H1 (cell line): ENCODE measurements around the gene AKAP9. TPM values are rescaled to one million over a fixed set of nuclear protein-coding genes. Genes with fewer than 3 reads are reported as not detected.

Experiments used
- CTCF ChIA-PET: fragments of 300-600 bp; sonication (Branson Sonifier 250); formaldehyde crosslinking; loops from one replicate; lab custom pipeline; 2021; ENCODE audit not compliant: partially characterized antibody; lab: Charles Lee
- POLR2A ChIA-PET: fragments of 300-600 bp; sonication (Branson Sonifier 250); formaldehyde crosslinking; loops from one replicate; lab custom pipeline; 2021; ENCODE audit warnings: inconsistent platforms; ENCODE audit not compliant: partially characterized antibody; lab: Charles Lee
- DNase-seq, 2 experiments: peaks; one replicate each; pipeline versions ENCODE4 v3.0.0 to v3.0.0-alpha.2; 2010 to 2022; ENCODE audit warnings: low spot score in 2 of 2, low read depth in 1 of 2, mixed read lengths in 1 of 2
- FAIRE-seq: peaks from 2 replicates; lab custom pipeline; 2011; peaks lifted over from hg19 to GRCh38; lab: Jason Lieb, UNC
- H2AFZ ChIP-seq: 2 replicates; pipeline ENCODE4 v1.8.1; 2012; ENCODE audit warnings: low read length, inconsistent platforms
- H2AK5ac ChIP-seq: 2 replicates; pipeline ENCODE4 v1.6.1; 2013; ENCODE audit warnings: low read depth, low read length
- H2BK120ac ChIP-seq: replicated peaks from 2 replicates; pipeline ENCODE3; 2013; ENCODE audit warnings: low read depth, low read length, inconsistent platforms
- H2BK12ac ChIP-seq: 2 replicates; pipeline ENCODE4 v1.6.1; 2013; ENCODE audit warnings: low read depth, low read length
- H2BK15ac ChIP-seq: 2 replicates; pipeline ENCODE4 v1.6.1; 2013; ENCODE audit warnings: low read length
- H2BK20ac ChIP-seq: 2 replicates; pipeline ENCODE4 v1.6.1; 2013; ENCODE audit warnings: low read length
- H2BK5ac ChIP-seq: 2 replicates; pipeline ENCODE4 v1.6.1; 2013; ENCODE audit warnings: low read depth, low read length
- H3K14ac ChIP-seq: 2 replicates; pipeline ENCODE4 v1.6.1; 2013; ENCODE audit warnings: inconsistent platforms; ENCODE audit not compliant: insufficient read length
- H3K18ac ChIP-seq: 2 replicates; pipeline ENCODE4 v1.6.1; 2013; ENCODE audit warnings: low read length; ENCODE audit errors: extremely low read depth
- H3K23ac ChIP-seq: 2 replicates; pipeline ENCODE4 v1.6.1; 2013; ENCODE audit warnings: inconsistent platforms; ENCODE audit not compliant: insufficient read length
- H3K23me2 ChIP-seq: 2 replicates; pipeline ENCODE4 v1.6.1; 2013; ENCODE audit warnings: low read depth, low read length
- H3K27ac ChIP-seq: 2 replicates; pipeline ENCODE4 v1.6.1; 2011; ENCODE audit warnings: low read depth, low read length, inconsistent platforms
- H3K27me3 ChIP-seq, 4 experiments: replicated peaks in 1 of 4; 1 replicate in 1 of 4; 2 replicates in 3 of 4; pipeline versions ENCODE4 v1.6.1 to v1.8.1; 2011 to 2013; ENCODE audit warnings: low read length in 3 of 4, mild to moderate bottlenecking in 3 of 4, inconsistent platforms in 2 of 4, mixed read lengths in 2 of 4, moderate library complexity in 1 of 4; ENCODE audit not compliant: control insufficient read depth in 3 of 4, insufficient read depth in 3 of 4; ENCODE audit errors: extremely low read depth in 1 of 4
- H3K36me3 ChIP-seq, 4 experiments: 2 replicates each; pipeline versions ENCODE4 v1.6.1 to v1.8.1; 2011 to 2013; ENCODE audit warnings: mild to moderate bottlenecking in 4 of 4, low read length in 3 of 4, moderate library complexity in 2 of 4, control low read depth in 1 of 4, inconsistent platforms in 1 of 4; ENCODE audit not compliant: insufficient read depth in 4 of 4, control insufficient read depth in 2 of 4
- H3K4ac ChIP-seq: replicated peaks from 2 replicates; pipeline ENCODE3; 2013; ENCODE audit warnings: low read length, low read depth, mixed read lengths, inconsistent platforms; ENCODE audit not compliant: insufficient read length
- H3K4me1 ChIP-seq, 4 experiments: replicated peaks in 1 of 4; 1 replicate in 1 of 4; 2 replicates in 3 of 4; pipeline versions ENCODE4 v1.6.1 to v1.8.1; 2011 to 2013; ENCODE audit warnings: low read length in 3 of 4, inconsistent platforms in 2 of 4, mixed read lengths in 1 of 4; ENCODE audit not compliant: insufficient read depth in 4 of 4, control insufficient read depth in 3 of 4
- H3K4me2 ChIP-seq, 2 experiments: 2 replicates each; pipeline versions ENCODE4 v1.6.1 to v1.8.1; 2011 to 2013; ENCODE audit warnings: low read depth in 2 of 2, low read length in 2 of 2, control low read depth in 1 of 2, inconsistent platforms in 1 of 2, mild to moderate bottlenecking in 1 of 2; ENCODE audit not compliant: insufficient read depth in 1 of 2
- H3K4me3 ChIP-seq, 4 experiments: fragments of 200-600, 300-600 bp in 1 of 4; sonication (generic), shearing (Covaris generic), sonication (Bioruptor Twin) in 1 of 4; 2 replicates each; pipeline versions ENCODE4 v1.5.1 to v1.8.1; 2011 to 2016; ENCODE audit warnings: low read length in 4 of 4, low read depth in 3 of 4, control low read depth in 2 of 4, inconsistent platforms in 2 of 4, mild to moderate bottlenecking in 2 of 4, mixed read lengths in 1 of 4, moderate library complexity in 1 of 4; ENCODE audit not compliant: insufficient read depth in 2 of 4; ENCODE audit errors: extremely low read depth in 1 of 4
- H3K56ac ChIP-seq: replicated peaks from 2 replicates; pipeline ENCODE3; 2013; ENCODE audit warnings: low read depth, mild to moderate bottlenecking, mixed read lengths, low read length, inconsistent platforms; ENCODE audit not compliant: insufficient read length
- H3K79me1 ChIP-seq: 2 replicates; pipeline ENCODE4 v1.6.1; 2013; ENCODE audit warnings: low read depth, low read length, control low read depth
- H3K79me2 ChIP-seq, 2 experiments: 2 replicates each; pipeline versions ENCODE4 v1.6.1 to v1.8.1; 2012 to 2013; ENCODE audit warnings: low read length in 2 of 2, mild to moderate bottlenecking in 2 of 2, inconsistent platforms in 1 of 2; ENCODE audit not compliant: insufficient read depth in 2 of 2, control insufficient read depth in 1 of 2
- H3K9ac ChIP-seq, 4 experiments: replicated peaks in 1 of 4; 1 replicate in 1 of 4; 2 replicates in 3 of 4; pipeline versions ENCODE4 v1.6.1 to v1.8.1; 2011 to 2013; ENCODE audit warnings: low read depth in 3 of 4, low read length in 3 of 4, control low read depth in 2 of 4, mild to moderate bottlenecking in 2 of 4, moderate library complexity in 2 of 4, inconsistent platforms in 1 of 4; ENCODE audit errors: extremely low read depth in 1 of 4
- H3K9me3 ChIP-seq, 2 experiments: 2 replicates each; pipeline versions ENCODE4 v1.6.1 to v1.8.1; 2012 to 2013; ENCODE audit warnings: mild to moderate bottlenecking in 2 of 2, moderate library complexity in 2 of 2, control low read depth in 1 of 2, inconsistent platforms in 1 of 2, low read depth in 1 of 2, low read length in 1 of 2, mixed read lengths in 1 of 2; ENCODE audit not compliant: insufficient read depth in 2 of 2
- H4K20me1 ChIP-seq, 2 experiments: replicated peaks in 1 of 2; 2 replicates each; pipeline versions ENCODE3 to v1.8.1; 2011 to 2013; ENCODE audit warnings: inconsistent platforms in 2 of 2, low read length in 2 of 2, mild to moderate bottlenecking in 1 of 2; ENCODE audit not compliant: insufficient read depth in 2 of 2, control insufficient read depth in 1 of 2
- H4K5ac ChIP-seq: 2 replicates; pipeline ENCODE4 v1.6.1; 2013; ENCODE audit warnings: low read length, low read depth, mixed read lengths, inconsistent platforms; ENCODE audit not compliant: insufficient read length
- H4K8ac ChIP-seq: 2 replicates; pipeline ENCODE4 v1.8.0; 2013; ENCODE audit warnings: mild to moderate bottlenecking, moderate library complexity, low read length, inconsistent platforms; ENCODE audit not compliant: insufficient read depth; ENCODE audit errors: extremely low read depth
- H4K91ac ChIP-seq: replicated peaks from 2 replicates; pipeline ENCODE3; 2013; ENCODE audit warnings: low read length, mixed read lengths, inconsistent platforms; ENCODE audit not compliant: insufficient read length
- ATF3 ChIP-seq: IDR thresholded peaks from 2 replicates; pipeline ENCODE4 v1.6.1; 2011; ENCODE audit warnings: low read depth, mild to moderate bottlenecking, low read length; ENCODE audit not compliant: insufficient read depth
- MAX ChIP-seq: IDR thresholded peaks from 2 replicates; pipeline ENCODE4 v1.6.1; 2012; ENCODE audit warnings: inconsistent platforms
- PHF8 ChIP-seq: fragments of 200-600 bp; sonication (generic); conservative IDR thresholded peaks from 2 replicates; pipeline ENCODE4 v1.7.1; 2012; ENCODE audit warnings: low read depth, mild to moderate bottlenecking, inconsistent platforms, low read length, moderate library complexity
- RAD21 ChIP-seq, 2 experiments: IDR thresholded peaks in 1 of 2; conservative IDR thresholded peaks in 1 of 2; 2 replicates each; pipeline ENCODE4 v1.6.1; 2011; ENCODE audit warnings: low read depth in 2 of 2, low read length in 2 of 2, improper control_type of control experiment in 1 of 2, inconsistent platforms in 1 of 2, mild to moderate bottlenecking in 1 of 2, moderate library complexity in 1 of 2
- SIRT6 ChIP-seq: IDR thresholded peaks from one replicate; pipeline ENCODE4 v1.7.1; 2012; ENCODE audit warnings: low read length, inconsistent platforms
- SP4 ChIP-seq: IDR thresholded peaks from 2 replicates; pipeline ENCODE4 v1.6.1; 2012; ENCODE audit warnings: low read length, inconsistent platforms
- WGBS, 2 experiments: shearing (Covaris generic) in 1 of 2; methylation state at CpG; one replicate each; pipeline versions ENCODE4 v1.1.6 to v1.1.7; 2013 to 2015; ENCODE audit warnings: low lambda C conversion rate in 2 of 2, mixed read lengths in 2 of 2, inconsistent platforms in 1 of 2, low coverage in 1 of 2, missing lambda C conversion rate in 1 of 2; ENCODE audit not compliant: insufficient replicate concordance in 2 of 2, insufficient coverage in 1 of 2, insufficient read length in 1 of 2; ENCODE audit errors: extremely low coverage in 1 of 2, missing lambda C conversion rate in 1 of 2; 5-methylcytosine and 5-hydroxymethylcytosine counted together
- polyA plus RNA-seq, 7 experiments: library from polyadenylated mRNA; depleted of rRNA in 3 of 7; stranded (reverse) in 5 of 7; unstranded in 2 of 7; fragments of >200 nt in 5 of 7; fragments of 200-250 nt in 2 of 7; gene quantifications; 1 replicate in 5 of 7; 2 replicates in 1 of 7; 4 replicates in 1 of 7; pipeline versions ENCODE4 v1.2.1 to v1.2.3, GENCODE V29; 2011 to 2013; ENCODE audit warnings: missing spikeins in 2 of 7, mixed read lengths in 2 of 7
- total RNA-seq: library from RNA; stranded (reverse); fragmentation: NEBNext Ultra II Directional; extraction: Animal tissue kit (Norgen Biotek cat#: 25700); gene quantifications from 2 replicates; pipeline ENCODE4 v1.2.1, GENCODE V29; 2021
- TF ChIP-seq, protein P1 (sequence below): IDR thresholded peaks from 2 replicates; pipeline ENCODE4 v1.6.1; 2012; ENCODE audit warnings: low read length, inconsistent platforms

The AKAP9 gene
- total and polyA plus RNA-seq, 2 of the 8 experiments (the other 6 are each of a cell fraction or from before 2014, with no cell fraction given) = 6.2 to 26.3 TPM

DNA sequence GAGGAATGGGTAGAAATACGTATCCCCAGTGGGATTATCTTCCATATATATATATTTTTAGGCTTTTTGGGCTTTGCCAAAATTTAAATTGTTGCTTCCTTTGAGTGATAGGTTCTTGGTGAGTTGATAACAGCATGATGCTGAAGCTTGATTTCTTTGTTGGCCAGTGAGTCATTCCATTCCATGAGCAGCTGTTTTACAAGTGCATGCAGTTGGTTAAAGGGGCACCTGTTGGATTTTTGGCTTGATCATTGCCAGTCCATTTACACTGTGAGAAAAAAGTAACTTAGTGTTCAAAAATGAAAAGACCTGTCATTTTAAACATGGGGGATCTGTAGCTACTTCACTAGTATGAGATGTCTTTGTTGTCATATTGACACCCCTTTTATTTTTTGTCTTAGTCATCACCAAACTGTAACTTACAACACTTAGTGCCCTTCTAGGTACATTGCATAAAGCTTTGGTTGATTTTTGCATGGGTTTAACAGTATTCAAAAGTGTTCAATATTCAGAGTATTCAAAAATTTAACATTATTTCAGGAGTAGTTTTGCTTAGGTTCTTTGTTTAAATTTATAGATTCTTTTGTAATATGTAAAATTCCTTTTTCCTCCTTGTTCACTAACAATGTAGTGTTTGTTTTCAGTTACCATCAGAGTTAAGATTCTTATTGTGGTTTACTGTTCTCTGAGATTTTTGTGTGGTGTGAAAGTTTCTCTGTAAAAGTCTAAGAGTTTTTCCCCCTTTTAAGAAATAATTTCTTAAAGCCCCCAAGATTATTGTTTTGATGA, 8.8 kb downstream of the AKAP9 start:
- Histone ChIP-seq H3K18ac (no peak overlapping the region), H3K56ac (no peak overlapping the region), H3K4ac (no peak overlapping the region), H3K79me1 (peaks cover 2% of the 10 kb centered on the region; the same call in 1 of the 2 replicates), H4K91ac (no peak overlapping the region), H3K9ac (no peak overlapping the region), H3K27me3 (no peaks in the 10 kb centered on the region), H2AK5ac (no peak overlapping the region), H3K4me2 (no peak overlapping the region), H3K4me3 (no peak overlapping the region), H3K9me3 (no peaks in the 10 kb centered on the region), H4K20me1 (peaks cover 0 to 1% of the 10 kb centered on the region in 2 experiments), H2BK5ac (no peak overlapping the region), H3K14ac (no peak overlapping the region), H2AFZ (no peak overlapping the region), H3K36me3 (no peaks in the 10 kb centered on the region), H2BK12ac (no peak overlapping the region), H3K23ac (no peak overlapping the region), H4K5ac (no peak overlapping the region), H2BK20ac (no peak overlapping the region), H2BK120ac (no peak overlapping the region), H3K79me2 (peaks cover 0 to 61% of the 10 kb centered on the region in 2 experiments; a peak in 2 of 4 replicates), H3K4me1 (no peaks in the 10 kb centered on the region), H3K23me2 (no peaks in the 10 kb centered on the region; the same call in 1 of the 2 replicates), H3K27ac (no peak overlapping the region), H4K8ac (no peak overlapping the region), H2BK15ac (no peak overlapping the region)
- no peak for FAIRE-seq
- POLR2A ChIA-PET = interaction anchor here (1.3 kb wide), 1 partner anchor 8 kb away, joined by 3 read pairs; the partner anchor contains the start of gene AKAP9
- no peak for DNase-seq
- 94% methylated on average over 1 of the region's 1 CpG; no CpG with 5 or more reads in 1 of the 2 experiments for WGBS, 2 experiments
- CTCF ChIA-PET = interaction anchor here (1.0 kb wide), 1 partner anchor 36 kb away, joined by 3 read pairs; no protein-coding TSS in a partner anchor
- TF ChIP-seq ATF3 = no peak
- no peak for TF ChIP-seq SIRT6
- TF ChIP-seq PHF8 = no peak
- TF ChIP-seq SP4 = no peak
- no peak for TF ChIP-seq MAX
- TF ChIP-seq, protein P1, sequence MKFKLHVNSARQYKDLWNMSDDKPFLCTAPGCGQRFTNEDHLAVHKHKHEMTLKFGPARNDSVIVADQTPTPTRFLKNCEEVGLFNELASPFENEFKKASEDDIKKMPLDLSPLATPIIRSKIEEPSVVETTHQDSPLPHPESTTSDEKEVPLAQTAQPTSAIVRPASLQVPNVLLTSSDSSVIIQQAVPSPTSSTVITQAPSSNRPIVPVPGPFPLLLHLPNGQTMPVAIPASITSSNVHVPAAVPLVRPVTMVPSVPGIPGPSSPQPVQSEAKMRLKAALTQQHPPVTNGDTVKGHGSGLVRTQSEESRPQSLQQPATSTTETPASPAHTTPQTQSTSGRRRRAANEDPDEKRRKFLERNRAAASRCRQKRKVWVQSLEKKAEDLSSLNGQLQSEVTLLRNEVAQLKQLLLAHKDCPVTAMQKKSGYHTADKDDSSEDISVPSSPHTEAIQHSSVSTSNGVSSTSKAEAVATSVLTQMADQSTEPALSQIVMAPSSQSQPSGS = no peak
- no peak for TF ChIP-seq RAD21 (IDR thresholded peaks at IDR 0.05 in 1 of 2, conservative IDR thresholded peaks at IDR 0.05 in 1 of 2; ENCODE audit: low read depth in 2 of 2, low read length in 2 of 2)
